Thyroid gland (tissue), 4 donors: ENCODE data around the gene CD2AP. TPM values are rescaled to one million over a fixed set of nuclear protein-coding genes. Genes with fewer than 3 reads are reported as not detected.

Experiments
- DNase-seq, 2 donors: peaks; one replicate each; pipeline ENCODE4 v3.0.0-alpha.2; 2019
- H3K27ac ChIP-seq, 3 donors: fragments of 200-600 bp; sonication (generic); 1 replicate in 2 of 3; 2 replicates in 1 of 3; pipeline ENCODE4 v1.5.1; 2016 to 2019; ENCODE audit warnings: mild to moderate bottlenecking in 1 of 3, moderate library complexity in 1 of 3
- H3K27me3 ChIP-seq: fragments of 200-600 bp; sonication (generic); one replicate; pipeline ENCODE4 v1.5.1; 2019
- H3K36me3 ChIP-seq, 2 donors: fragments of 200-600 bp; sonication (generic); one replicate each; pipeline ENCODE4 v1.5.1; 2016 to 2019
- H3K4me1 ChIP-seq, 2 donors: fragments of 200-600 bp; sonication (generic); one replicate each; pipeline ENCODE4 v1.5.1; 2017 to 2019
- H3K4me3 ChIP-seq, 3 donors: fragments of 200-600 bp; sonication (generic); replicated peaks in 1 of 3; 1 replicate in 2 of 3; 2 replicates in 1 of 3; pipeline ENCODE4 v1.5.1; 2016; ENCODE audit warnings: mild to moderate bottlenecking in 1 of 3
- H3K9me3 ChIP-seq: fragments of 200-600 bp; sonication (generic); one replicate; pipeline ENCODE4 v1.5.1; 2017
- CTCF ChIP-seq, 6 experiments: fragments of 200-600 bp in 3 of 6; fragments of 450-650 bp in 3 of 6; sonication (generic) in 3 of 6; IDR thresholded peaks; one replicate each; pipeline ENCODE4 v1.5.1; 2016 to 2019; ENCODE audit warnings: antibody characterized with exemption in 6 of 6, mild to moderate bottlenecking in 2 of 6, inconsistent platforms in 1 of 6, moderate library complexity in 1 of 6
- POLR2A ChIP-seq, 2 donors: fragments of 450-650 bp; IDR thresholded peaks; one replicate each; pipeline ENCODE4 v1.6.1; 2017; ENCODE audit warnings: antibody characterized with exemption in 2 of 2, mild to moderate bottlenecking in 2 of 2, moderate library complexity in 1 of 2
- WGBS, 2 donors: methylation state at CpG; one replicate each; pipeline ENCODE4 v1.1.5; 2017; 5-methylcytosine and 5-hydroxymethylcytosine counted together
- intact Hi-C: fragments of 100-400 bp; cut with DNase I; formaldehyde crosslinking; loops from one replicate; pipeline ENCODE4 v1.15.1; 2023
- total RNA-seq, 4 donors: library from RNA; depleted of rRNA; stranded (reverse); fragments of >200 nt; gene quantifications; one replicate each; pipeline ENCODE4 v1.2.3, GENCODE V29; 2016

The CD2AP gene
- total RNA-seq, 4 donors from 2014 or later, result 27.9 to 48.2 (median 33.0) TPM

- H3K4me3 ChIP-seq, result no peak overlapping the region
- WGBS, 2 donors, result 86 to 88% methylated on average over 2 of the region's 2 CpGs
- no peaks in the 10 kb centered on the region for H3K27me3 ChIP-seq
- TF ChIP-seq CTCF (IDR thresholded peaks at IDR 0.05) (no peak), POLR2A (IDR thresholded peaks at IDR 0.05) (no peak)
- H3K36me3 ChIP-seq, result no peaks in the 10 kb centered on the region
- no peak for DNase-seq
- no peak overlapping the region for H3K27ac ChIP-seq
- intact Hi-C loops, result no loop called here
- H3K4me1 ChIP-seq, result peaks cover 0 to 3% of the 10 kb centered on the region in 2 donors
- H3K9me3 ChIP-seq, result no peaks in the 10 kb centered on the region
Measured at GRCh38 chr6:47489995-47490394, 12.4 kb downstream of the CD2AP start.

DNA sequence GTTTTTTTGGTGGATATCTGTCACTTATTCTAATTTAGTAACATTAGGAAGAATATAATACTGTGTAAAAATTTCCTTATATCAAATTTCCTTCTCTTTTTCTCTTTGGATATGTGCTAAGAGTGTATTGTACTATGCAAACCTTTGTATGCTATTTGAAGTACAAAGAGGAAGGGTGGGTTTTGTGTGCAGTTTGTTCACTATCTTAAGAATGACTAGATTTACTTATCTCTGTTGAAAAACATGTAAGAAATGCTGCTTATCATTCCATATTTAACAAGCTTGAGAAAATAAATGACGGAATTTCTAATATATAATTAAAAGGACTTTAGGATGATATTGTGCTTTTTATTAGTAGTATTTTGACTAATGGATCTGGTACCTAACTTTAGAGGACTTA is 13.1 kb downstream of the CD2AP start:
- WGBS, 2 donors, result 94 to 98% methylated on average over 1 of the region's 1 CpG
- no peaks in the 10 kb centered on the region for H3K9me3 ChIP-seq
- H3K27ac ChIP-seq, result no peak overlapping the region
- H3K36me3 ChIP-seq, result no peaks in the 10 kb centered on the region
- H3K4me1 ChIP-seq, result peaks cover 0 to 3% of the 10 kb centered on the region in 2 donors
- no peak for DNase-seq
- intact Hi-C loops, result no loop called here
- H3K27me3 ChIP-seq, result no peaks in the 10 kb centered on the region
- no peak overlapping the region for H3K4me3 ChIP-seq
- TF ChIP-seq CTCF (IDR thresholded peaks at IDR 0.05), result no peak
- TF ChIP-seq POLR2A (IDR thresholded peaks at IDR 0.05), result no peak

DNA sequence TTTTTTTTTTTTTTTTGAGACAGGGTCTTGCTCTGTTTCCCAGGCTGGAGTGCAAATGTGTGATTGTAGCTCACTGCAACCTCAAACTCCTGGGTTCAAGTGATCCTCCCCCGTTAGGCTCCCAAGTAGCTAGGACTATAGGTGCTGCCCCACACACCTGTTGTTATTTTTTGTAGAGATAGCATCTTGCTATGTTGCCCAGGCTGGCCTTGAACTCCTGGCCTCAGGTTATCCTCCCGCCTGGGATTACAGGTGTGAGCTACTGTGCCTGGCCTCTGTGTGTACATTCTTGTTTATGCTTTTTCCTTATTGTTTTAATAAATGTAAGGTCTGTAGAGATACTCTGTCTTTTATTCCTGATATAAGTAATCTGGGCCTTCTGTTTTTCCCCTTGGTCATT is 14.8 kb downstream of the CD2AP start:
- intact Hi-C loops, result no loop called here
- 97 to 98% methylated on average over 2 of the region's 2 CpGs for WGBS, 2 donors
- Histone ChIP-seq H3K36me3 (no peaks in the 10 kb centered on the region), H3K4me1 (peaks cover 0 to 3% of the 10 kb centered on the region in 2 donors), H3K4me3 (no peak overlapping the region), H3K27me3 (no peaks in the 10 kb centered on the region), H3K9me3 (no peaks in the 10 kb centered on the region), H3K27ac (no peak overlapping the region)
- TF ChIP-seq POLR2A (IDR thresholded peaks at IDR 0.05) (no peak), CTCF (IDR thresholded peaks at IDR 0.05) (no peak)
- DNase-seq, result no peak

- TF ChIP-seq CTCF (IDR thresholded peaks at IDR 0.05), result no peak
- no peak for TF ChIP-seq POLR2A (IDR thresholded peaks at IDR 0.05)
- no peak overlapping the region for H3K4me3 ChIP-seq
- no peaks in the 10 kb centered on the region for H3K9me3 ChIP-seq
- no peaks in the 10 kb centered on the region for H3K27me3 ChIP-seq
- WGBS, 2 donors, result 97% methylated on average over 8 of the region's 8 CpGs
- intact Hi-C loops, result no loop called here
- no peaks in the 10 kb centered on the region for H3K36me3 ChIP-seq
- no peak for DNase-seq
- no peak overlapping the region for H3K27ac ChIP-seq
- H3K4me1 ChIP-seq, result no peaks in the 10 kb centered on the region
Measured at GRCh38 chr6:47495207-47495606, 17.6 kb downstream of the CD2AP start.

DNA sequence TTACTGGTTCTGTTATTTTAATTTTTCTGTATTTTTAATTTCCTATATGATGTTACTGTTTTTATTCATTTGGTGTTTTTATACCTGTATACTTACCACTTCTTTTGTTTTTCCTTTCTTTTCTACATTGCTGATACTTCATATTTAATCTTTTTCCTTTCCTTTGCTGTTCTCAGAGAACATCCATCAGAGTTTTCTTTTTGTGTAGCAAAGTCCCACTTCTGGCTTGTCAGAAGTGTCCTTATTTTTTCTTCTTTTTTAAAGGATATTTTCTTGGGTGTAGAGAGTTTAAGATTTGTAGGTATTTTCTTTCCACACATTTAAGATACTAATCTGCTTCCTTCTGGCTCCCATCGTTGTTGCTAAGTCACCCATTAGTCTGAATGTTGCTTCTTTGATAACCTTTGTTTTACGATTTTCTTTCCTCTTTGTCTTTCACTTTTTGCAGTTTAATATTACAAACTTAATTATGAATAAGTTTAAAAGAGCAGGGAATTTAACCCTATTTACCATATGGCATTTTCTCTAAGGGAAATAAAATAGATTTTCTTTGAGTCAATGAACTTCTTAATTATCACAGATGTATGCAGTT is 18.5 kb downstream of the CD2AP start:
- TF ChIP-seq CTCF (IDR thresholded peaks at IDR 0.05) (no peak), POLR2A (IDR thresholded peaks at IDR 0.05) (no peak)
- Histone ChIP-seq H3K4me1 (peaks cover 0 to 2% of the 10 kb centered on the region in 2 donors), H3K36me3 (no peaks in the 10 kb centered on the region), H3K27ac (no peak overlapping the region), H3K9me3 (no peaks in the 10 kb centered on the region), H3K4me3 (no peak overlapping the region), H3K27me3 (no peaks in the 10 kb centered on the region)
- 56 to 60% methylated on average over 2 of the region's 2 CpGs for WGBS, 2 donors
- intact Hi-C loops, result no loop called here
- no peak for DNase-seq
